Adipocyte (in vitro differentiated cells): ENCODE results near the gene ATP1A2.
"Not testable (repeated sequence)": the region's sequence is repeated elsewhere in the genome, so short reads cannot be mapped to it uniquely, and the experiment has no call there.

Experiments used
- DNase-seq: peaks from one replicate; pipeline ENCODE4 v3.0.0-alpha.2; 2015; ENCODE audit warnings: low read depth
- H3K27me3 ChIP-seq: replicated peaks from 2 replicates; pipeline ENCODE4 v1.7.0; 2013; ENCODE audit warnings: mild to moderate bottlenecking, low read length, moderate library complexity; ENCODE audit not compliant: control insufficient read depth, insufficient read depth
- H3K36me3 ChIP-seq: 2 replicates; pipeline ENCODE4 v1.7.0; 2013; ENCODE audit warnings: low read length, mild to moderate bottlenecking, moderate library complexity; ENCODE audit not compliant: control insufficient read depth, insufficient read depth, severe bottlenecking
- H3K4me1 ChIP-seq: 2 replicates; pipeline ENCODE4 v1.7.0; 2013; ENCODE audit warnings: mild to moderate bottlenecking, low read length, moderate library complexity; ENCODE audit not compliant: control insufficient read depth, insufficient read depth
- H3K4me3 ChIP-seq: 2 replicates; pipeline ENCODE4 v1.7.0; 2013; ENCODE audit warnings: mild to moderate bottlenecking, low read length, moderate library complexity
- H3K9ac ChIP-seq: 2 replicates; pipeline ENCODE4 v1.7.0; 2013; ENCODE audit warnings: mild to moderate bottlenecking, low read length, moderate library complexity
- H3K9me3 ChIP-seq: 2 replicates; pipeline ENCODE4 v1.7.0; 2013; ENCODE audit warnings: mild to moderate bottlenecking, low read length, moderate library complexity; ENCODE audit not compliant: control insufficient read depth

ATP1A2 gene

GRCh38 chr1:160118928-160119327, 3.4 kb downstream of the ATP1A2 start:
- Histone ChIP-seq H3K4me3 (no peak overlapping the region), H3K27me3 (peaks cover 9% of the 10 kb centered on the region), H3K36me3 (no peaks in the 10 kb centered on the region), H3K9ac (no peak overlapping the region), H3K4me1 (peaks cover 23% of the 10 kb centered on the region), H3K9me3 (no peaks in the 10 kb centered on the region)
- no peak for DNase-seq

GRCh38 chr1:160120797-160121196, 5.2 kb downstream of the ATP1A2 start:
- Histone ChIP-seq H3K4me1 (peaks cover 42% of the 10 kb centered on the region), H3K27me3 (peaks cover 3% of the 10 kb centered on the region), H3K9me3 (no peaks in the 10 kb centered on the region), H3K4me3 (no peak overlapping the region), H3K9ac (no peak overlapping the region), H3K36me3 (no peaks in the 10 kb centered on the region)
- DNase-seq = no peak

GRCh38 chr1:160121388-160121787, 5.8 kb downstream of the ATP1A2 start:
- H3K9ac ChIP-seq = no peak overlapping the region
- no peaks in the 10 kb centered on the region for H3K27me3 ChIP-seq
- H3K36me3 ChIP-seq = no peaks in the 10 kb centered on the region
- H3K4me3 ChIP-seq = no peak overlapping the region
- peaks cover 48% of the 10 kb centered on the region for H3K4me1 ChIP-seq
- no peaks in the 10 kb centered on the region for H3K9me3 ChIP-seq
- DNase-seq = no peak

- Histone ChIP-seq H3K9me3 (no peaks in the 10 kb centered on the region), H3K36me3 (no peaks in the 10 kb centered on the region)
These were observed 7.5 kb downstream of the ATP1A2 start for GRCh38 chr1:160122978-160123495.

GRCh38 chr1:160123726-160124125, 8.2 kb downstream of the ATP1A2 start:
- Histone ChIP-seq H3K9ac (no peak overlapping the region), H3K4me3 (no peak overlapping the region), H3K27me3 (no peaks in the 10 kb centered on the region), H3K9me3 (no peaks in the 10 kb centered on the region), H3K36me3 (no peaks in the 10 kb centered on the region), H3K4me1 (peaks cover 50% of the 10 kb centered on the region)
- no peak for DNase-seq

More at GRCh38 chr1:160122978-160123495, 7.5 kb downstream of the ATP1A2 start:
- H3K9ac ChIP-seq = no peak overlapping the region
- H3K4me3 ChIP-seq = no peak overlapping the region
- peaks cover 47% of the 10 kb centered on the region for H3K4me1 ChIP-seq
- H3K27me3 ChIP-seq = no peaks in the 10 kb centered on the region
- no peak for DNase-seq

GRCh38 chr1:160124705-160125478, 9.3 kb downstream of the ATP1A2 start:
- peak overlapping the region; percentile 53 for H3K9ac ChIP-seq
- H3K4me3 ChIP-seq = no peak overlapping the region
- H3K9me3 ChIP-seq = no peaks in the 10 kb centered on the region
- no peaks in the 10 kb centered on the region for H3K27me3 ChIP-seq
- H3K36me3 ChIP-seq = no peaks in the 10 kb centered on the region
- H3K4me1 ChIP-seq = peaks cover 59% of the 10 kb centered on the region
- peak; percentile 62 for DNase-seq

GRCh38 chr1:160125746-160126145, 10.2 kb downstream of the ATP1A2 start:
- H3K36me3 ChIP-seq = no peaks in the 10 kb centered on the region
- no peaks in the 10 kb centered on the region for H3K9me3 ChIP-seq
- peaks cover 65% of the 10 kb centered on the region for H3K4me1 ChIP-seq
- peak overlapping the region; percentile 53 for H3K9ac ChIP-seq
- H3K4me3 ChIP-seq = no peak overlapping the region
- no peak for DNase-seq
- no peaks in the 10 kb centered on the region for H3K27me3 ChIP-seq

GRCh38 chr1:160126342-160126741, 10.8 kb downstream of the ATP1A2 start:
- H3K4me3 ChIP-seq, H3K9me3 ChIP-seq, H3K27me3 ChIP-seq, DNase-seq, H3K36me3 ChIP-seq: not testable (repeated sequence)
- peak overlapping the region; percentile 53 for H3K9ac ChIP-seq
- peaks cover 71% of the 10 kb centered on the region for H3K4me1 ChIP-seq

- DNase-seq = no peak
- Histone ChIP-seq H3K9ac (peak overlapping the region; percentile 63), H3K9me3 (no peaks in the 10 kb centered on the region), H3K4me3 (peak overlapping the region; percentile 12), H3K36me3 (no peaks in the 10 kb centered on the region), H3K4me1 (peaks cover 81% of the 10 kb centered on the region), H3K27me3 (no peaks in the 10 kb centered on the region)
These were observed 11.8 kb downstream of the ATP1A2 start for GRCh38 chr1:160127381-160127780.

- Histone ChIP-seq H3K4me3 (peak overlapping the region; percentile 12), H3K9ac (peak overlapping the region; percentile 63), H3K4me1 (peaks cover 83% of the 10 kb centered on the region), H3K36me3 (no peaks in the 10 kb centered on the region), H3K9me3 (no peaks in the 10 kb centered on the region), H3K27me3 (no peaks in the 10 kb centered on the region)
- DNase-seq = peak; percentile 56
These were observed 12.4 kb downstream of the ATP1A2 start for GRCh38 chr1:160127865-160128523.

GRCh38 chr1:160128636-160129035, 13.1 kb downstream of the ATP1A2 start:
- H3K4me3 ChIP-seq = no peak overlapping the region
- peak overlapping the region; percentile 20 for H3K9ac ChIP-seq
- DNase-seq = no peak
- H3K9me3 ChIP-seq = no peaks in the 10 kb centered on the region
- peaks cover 83% of the 10 kb centered on the region for H3K4me1 ChIP-seq
- H3K27me3 ChIP-seq = no peaks in the 10 kb centered on the region
- no peaks in the 10 kb centered on the region for H3K36me3 ChIP-seq
